Chondrocyte (in vitro differentiated cells): Measurements from ENCODE around the gene TUBA4A. TPM values are rescaled to one million over a fixed set of nuclear protein-coding genes. Genes with fewer than 3 reads are reported as not detected.

Source experiments
- DNase-seq: peaks from one replicate; pipeline ENCODE4 v3.0.0; 2021; ENCODE audit warnings: mixed read lengths, low spot score
- H3K27ac Mint-ChIP-seq: one replicate; pipeline ENCODE4 v1.8.0; 2021; ENCODE audit warnings: mild to moderate bottlenecking, moderate library complexity, mixed read lengths; ENCODE audit not compliant: unreplicated experiment
- H3K27me3 Mint-ChIP-seq: 2 replicates; pipeline ENCODE4 v1.8.0; 2021; ENCODE audit warnings: low read depth, mixed read lengths
- H3K36me3 Mint-ChIP-seq: 2 replicates; pipeline ENCODE4 v1.8.0; 2021; ENCODE audit warnings: low read depth, mixed read lengths
- H3K4me1 Mint-ChIP-seq: 2 replicates; pipeline ENCODE4 v1.8.0; 2021; ENCODE audit warnings: low read depth, mild to moderate bottlenecking, mixed read lengths
- H3K4me3 Mint-ChIP-seq: one replicate; pipeline ENCODE4 v1.8.0; 2021; ENCODE audit warnings: mild to moderate bottlenecking, moderate library complexity, mixed read lengths; ENCODE audit not compliant: unreplicated experiment
- H3K9me3 Mint-ChIP-seq: 2 replicates; pipeline ENCODE4 v1.8.0; 2021; ENCODE audit warnings: low read depth, mixed read lengths
- CTCF ChIP-seq: fragments of 200-600 bp; sonication (generic); IDR thresholded peaks from 2 replicates; pipeline ENCODE4 v1.5.0; 2021; ENCODE audit warnings: antibody characterized with exemption, mild to moderate bottlenecking, moderate library complexity
- total RNA-seq: library from RNA; stranded (reverse); gene quantifications from 3 replicates; pipeline ENCODE4 v1.2.1, GENCODE V29; 2021

TUBA4A gene
- total RNA-seq, 1 donor from 2014 or later = 9.4 TPM

- H3K27me3 Mint-ChIP-seq = peaks cover 24% of the 10 kb centered on the region
- H3K4me1 Mint-ChIP-seq = peaks cover 15% of the 10 kb centered on the region
Observed at GRCh38 chr2:219297766-219298456, 44.2 kb upstream of the TUBA4A start.

GRCh38 chr2:219296631-219297391 lies 43.1 kb upstream of the TUBA4A start:
- TF ChIP-seq CTCF = no peak
- no peak for DNase-seq
- Mint-ChIP-seq H3K9me3 (no peaks in the 10 kb centered on the region), H3K27me3 (peaks cover 18% of the 10 kb centered on the region), H3K36me3 (no peaks in the 10 kb centered on the region), H3K4me1 (peaks cover 15% of the 10 kb centered on the region), H3K27ac (no peak overlapping the region), H3K4me3 (no peak overlapping the region)

More at GRCh38 chr2:219297766-219298456, 44.2 kb upstream of the TUBA4A start:
- no peak overlapping the region for H3K27ac Mint-ChIP-seq
- no peak for TF ChIP-seq CTCF
- no peak for DNase-seq
- H3K36me3 Mint-ChIP-seq = no peaks in the 10 kb centered on the region
- no peaks in the 10 kb centered on the region for H3K9me3 Mint-ChIP-seq
- no peak overlapping the region for H3K4me3 Mint-ChIP-seq

DNA sequence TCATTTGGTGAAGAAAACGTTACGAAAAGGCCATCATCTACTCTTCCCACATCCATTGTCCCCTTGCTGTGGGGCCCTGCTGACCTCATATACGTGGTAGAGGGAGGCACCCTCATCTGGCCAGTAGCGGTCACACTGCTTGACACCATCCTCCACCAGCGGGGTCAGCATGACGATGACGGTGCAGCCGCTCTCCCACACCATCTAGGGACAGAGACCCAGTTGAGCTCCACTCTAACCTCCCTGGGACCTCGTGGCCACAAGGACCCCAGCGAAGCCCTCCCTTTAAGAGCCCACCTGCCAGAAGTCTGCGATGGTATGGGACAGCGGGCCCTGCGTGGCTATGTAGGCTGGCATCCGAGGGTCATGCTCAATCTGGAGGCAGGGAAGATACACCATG lies 42.4 kb upstream of the TUBA4A start:
- peaks cover 15% of the 10 kb centered on the region for H3K4me1 Mint-ChIP-seq
- no peak overlapping the region for H3K27ac Mint-ChIP-seq
- H3K27me3 Mint-ChIP-seq = peaks cover 12% of the 10 kb centered on the region
- H3K9me3 Mint-ChIP-seq = no peaks in the 10 kb centered on the region
- DNase-seq = no peak
- no peaks in the 10 kb centered on the region for H3K36me3 Mint-ChIP-seq
- no peak overlapping the region for H3K4me3 Mint-ChIP-seq
- no peak for TF ChIP-seq CTCF

DNA sequence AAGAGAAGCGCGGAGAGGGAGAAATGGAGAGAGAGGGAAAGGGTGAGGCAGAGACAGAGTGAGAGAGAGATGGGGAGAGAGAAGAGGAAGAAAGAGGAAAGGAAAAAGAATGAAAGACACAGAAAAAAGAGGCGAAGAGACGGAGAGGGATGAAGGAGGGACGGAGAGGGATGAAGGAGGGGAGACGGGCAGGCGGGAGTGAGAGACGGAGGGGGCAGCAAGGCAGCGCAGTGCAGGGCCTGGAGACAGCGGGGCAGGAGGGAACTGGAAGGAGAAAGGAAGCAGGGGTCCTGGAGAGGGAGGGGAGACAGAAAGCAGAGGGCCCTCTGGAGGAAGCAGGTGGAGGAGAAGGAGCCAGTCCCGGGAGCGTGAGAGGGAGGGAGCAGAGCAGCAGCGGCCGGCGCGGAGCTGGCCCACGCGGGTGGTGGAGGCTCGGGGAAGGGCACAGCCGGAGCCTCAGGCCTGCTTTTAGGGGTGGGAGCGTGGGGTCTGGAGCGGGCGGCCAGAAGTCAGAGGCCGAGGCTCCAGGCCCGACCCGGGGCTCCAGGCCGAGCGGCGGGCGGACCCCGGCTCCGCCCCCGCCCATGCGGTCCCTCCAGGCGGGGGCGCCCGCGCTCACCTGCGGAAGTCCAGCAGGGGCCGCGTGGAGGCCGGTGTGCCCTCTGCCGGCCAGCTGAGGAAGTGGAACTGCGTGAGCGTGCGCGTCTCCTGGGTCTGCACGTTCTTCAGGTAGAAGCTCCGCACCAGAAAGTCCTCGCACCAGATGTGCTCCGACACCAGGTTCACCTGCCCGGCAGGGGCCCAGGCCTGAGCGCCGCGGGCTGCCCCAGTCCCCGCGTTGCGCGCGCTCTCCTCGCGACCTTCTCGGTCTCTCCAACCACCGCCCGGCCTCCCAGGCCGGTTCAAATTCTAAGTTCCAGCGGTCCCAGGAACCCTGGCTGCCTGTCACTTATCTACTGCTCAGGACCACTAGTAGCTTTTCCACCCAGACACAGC lies 40.9 kb upstream of the TUBA4A start:
- TF ChIP-seq CTCF = peak; percentile 100
- Mint-ChIP-seq H3K9me3 (no peaks in the 10 kb centered on the region), H3K36me3 (no peaks in the 10 kb centered on the region), H3K4me3 (peak overlapping the region; percentile 67), H3K4me1 (peaks cover 22% of the 10 kb centered on the region), H3K27me3 (peaks cover 2% of the 10 kb centered on the region), H3K27ac (peak overlapping the region; percentile 73)
- DNase-seq = no peak
